GM20000 (cell line): ENCODE results near the gene TIAL1.

Experiments used
- DNase-seq: peaks from one replicate; pipeline ENCODE4 v3.0.0; 2012; ENCODE audit warnings: low spot score
- CTCF ChIP-seq: IDR thresholded peaks from 2 replicates; pipeline ENCODE4 v1.5.1; 2012; ENCODE audit warnings: mild to moderate bottlenecking, control low read depth; ENCODE audit errors: extremely low read depth, missing control alignments

The TIAL1 gene

DNA sequence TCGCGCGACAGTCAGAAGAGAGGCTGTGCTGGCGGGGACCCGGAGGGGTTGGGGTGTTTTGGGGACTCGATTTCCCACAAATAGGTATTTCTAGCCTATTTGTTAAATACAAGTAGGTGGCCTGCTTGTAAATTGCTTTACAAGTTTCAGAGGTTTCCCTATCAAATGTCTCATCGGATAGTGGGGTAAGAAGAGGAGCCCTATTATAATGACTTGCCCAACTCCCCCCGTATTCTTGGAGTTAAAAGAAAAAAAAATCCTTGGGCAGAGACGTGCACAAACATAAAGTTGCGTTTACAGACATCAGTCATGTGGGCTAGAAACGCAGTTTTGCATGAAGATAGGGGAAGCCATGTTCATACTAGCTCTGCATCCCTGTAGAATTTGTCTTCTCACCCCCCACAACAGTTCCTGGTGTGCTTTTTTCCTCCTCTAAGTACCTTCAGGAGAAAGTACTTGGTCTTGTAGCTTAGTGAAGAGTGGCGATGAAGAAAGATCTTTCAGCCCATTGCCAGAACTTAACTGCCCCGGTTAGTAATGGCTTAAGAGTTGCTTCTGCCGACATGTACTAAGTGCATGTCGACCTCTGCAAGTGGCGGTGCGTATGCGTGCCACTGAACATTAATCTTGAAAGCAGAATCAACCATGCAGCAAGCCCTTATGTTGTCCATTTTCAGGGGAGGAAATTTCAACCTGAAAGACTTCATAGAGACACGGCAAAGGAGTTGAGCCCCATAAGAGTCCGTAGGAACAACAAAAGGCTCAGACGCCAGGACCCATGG is 832 bp upstream of the TIAL1 start:
- no peak for TF ChIP-seq CTCF
- peak; percentile 51 for DNase-seq

- TF ChIP-seq CTCF: no peak
- DNase-seq: peak; percentile 52
Observed at GRCh38 chr10:119595676-119596515, 868 bp downstream of the TIAL1 start.

DNA sequence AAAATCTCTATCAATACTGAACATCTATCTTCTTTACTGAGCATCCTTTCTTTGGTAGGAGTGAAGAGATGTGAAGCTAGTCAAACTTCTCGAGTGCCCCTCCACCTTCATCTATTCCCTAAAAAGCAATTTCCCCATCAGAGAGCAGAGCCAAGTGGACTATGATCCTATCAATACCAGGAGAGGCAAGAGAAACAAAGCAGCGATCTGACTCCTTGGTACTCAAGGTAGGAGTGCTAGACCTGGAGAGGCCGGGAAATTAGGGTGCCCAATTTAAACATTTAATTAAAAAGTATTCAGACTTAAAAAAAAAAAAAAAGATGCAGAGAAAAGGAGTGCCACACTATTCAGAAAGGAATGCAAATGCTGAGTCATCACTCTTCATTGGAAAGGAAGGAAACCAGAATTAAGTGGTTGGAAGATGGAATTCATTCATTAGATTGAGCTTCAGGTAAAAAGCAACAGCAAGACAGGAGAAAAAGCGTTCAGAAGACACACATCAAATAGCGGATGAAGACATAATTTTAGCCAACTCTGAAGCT is 1.6 kb downstream of the TIAL1 start:
- TF ChIP-seq CTCF: no peak
- no peak for DNase-seq

DNA sequence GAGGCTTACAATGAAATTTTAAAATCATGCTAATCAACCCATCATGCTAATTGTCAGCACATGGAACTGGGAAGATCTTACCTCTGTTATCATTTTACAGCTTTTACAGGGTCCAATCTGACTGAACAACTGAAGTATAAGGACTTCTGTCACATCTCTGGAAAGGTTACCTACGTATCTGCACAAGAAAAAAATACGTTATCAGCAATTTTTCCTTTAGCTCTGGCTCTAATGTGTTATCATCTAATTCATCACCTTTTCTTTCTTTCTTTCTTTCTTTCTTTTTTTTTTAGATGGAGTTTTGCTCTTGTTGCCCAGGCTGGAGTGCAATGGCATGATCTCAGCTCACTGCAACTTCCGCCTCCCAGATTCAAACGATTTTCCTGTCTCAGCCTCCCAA is 8.7 kb downstream of the TIAL1 start:
- TF ChIP-seq CTCF: no peak

DNA sequence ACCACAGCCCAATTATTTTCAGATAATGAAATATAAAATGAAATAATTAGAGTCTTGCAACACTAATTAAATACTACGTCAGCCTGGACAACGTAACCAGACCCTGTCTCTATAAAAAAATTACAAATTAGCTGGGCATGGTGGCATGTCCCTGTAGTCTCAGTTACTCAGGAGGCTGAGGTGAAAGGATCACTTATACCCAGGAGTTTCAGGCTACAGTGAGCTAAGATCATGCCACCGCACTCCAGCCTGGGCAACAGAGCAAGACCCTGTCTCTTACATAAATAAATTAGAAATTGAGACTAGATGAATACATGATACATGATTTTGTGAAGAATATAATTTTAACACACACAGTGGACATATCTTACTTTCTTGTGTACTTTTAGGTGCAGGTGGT is 18.4 kb downstream of the TIAL1 start:
- no peak for DNase-seq
- no peak for TF ChIP-seq CTCF

More for the DNA sequence above, 8.7 kb downstream of the TIAL1 start:
- no peak for DNase-seq

DNA sequence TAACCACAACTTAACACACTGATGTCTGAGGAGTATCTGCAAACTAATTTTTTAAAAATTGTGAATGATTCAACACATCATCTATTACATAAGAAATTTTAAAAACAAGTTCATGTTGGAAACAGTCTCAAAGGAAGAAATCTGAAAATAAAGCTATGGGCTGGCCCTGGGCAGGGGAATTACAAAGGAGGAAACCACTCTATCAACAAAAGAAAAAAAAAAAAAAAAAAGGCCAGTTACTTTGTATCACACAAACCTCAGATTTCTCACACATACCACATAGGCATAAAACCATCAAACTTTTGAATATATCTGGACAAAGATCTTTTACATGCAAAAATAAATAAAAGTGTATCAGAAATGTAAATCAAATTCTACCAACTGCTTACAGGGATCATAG is 20.8 kb downstream of the TIAL1 start:
- no peak for TF ChIP-seq CTCF
- no peak for DNase-seq

DNA sequence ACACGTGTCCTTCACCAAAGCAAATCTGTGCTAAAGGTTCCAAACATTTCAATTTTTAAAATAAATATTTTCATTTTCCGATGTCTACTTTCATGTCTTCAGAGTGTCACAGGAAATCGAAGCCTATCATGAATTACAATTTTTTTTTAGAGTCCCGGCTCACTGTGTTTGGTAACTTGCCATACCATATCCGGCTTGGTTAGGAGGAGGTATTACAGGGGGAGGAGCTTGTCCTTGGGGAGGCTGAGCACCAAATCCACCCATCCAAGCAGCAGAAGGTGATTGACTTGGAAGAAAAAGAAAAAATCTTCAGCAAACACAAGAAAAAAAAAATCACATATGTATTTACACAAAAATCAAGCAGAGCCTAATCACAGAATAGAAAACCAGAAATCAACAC is 21.3 kb downstream of the TIAL1 start:
- no peak for TF ChIP-seq CTCF
- no peak for DNase-seq
